B cell (primary cell): ENCODE data around the gene NAE1. TPM values are rescaled to one million over a fixed set of nuclear protein-coding genes. Genes with fewer than 3 reads are reported as not detected.

Source experiments
- ATAC-seq: fragments of 200-7000 bp; cut with Tn5 transposase; one replicate; pipeline ENCODE4 v1.10.0; 2021; ENCODE audit warnings: low read depth, mild to moderate bottlenecking, moderate number of reproducible peaks, moderate library complexity
- CTCF ChIA-PET: fragments of 350-600 bp; sonication (Branson Sonifier 250); formaldehyde crosslinking; loops from one replicate; lab custom pipeline; 2021; ENCODE audit warnings: antibody characterized with exemption, inconsistent platforms; lab: Charles Lee
- POLR2A ChIA-PET: fragments of 350-600 bp; sonication (Branson Sonifier 250); formaldehyde crosslinking; loops from one replicate; lab custom pipeline; 2021; ENCODE audit warnings: antibody characterized with exemption; lab: Charles Lee
- DNase-seq: peaks from one replicate; pipeline ENCODE4 v3.0.0; 2013
- H2AFZ ChIP-seq: 2 replicates; pipeline ENCODE4 v1.6.1; 2012; ENCODE audit warnings: mild to moderate bottlenecking, low read depth, low read length; ENCODE audit not compliant: insufficient read depth, poor library complexity, severe bottlenecking
- H3K27ac ChIP-seq, 2 donors: 1 replicate in 1 of 2; 2 replicates in 1 of 2; pipeline ENCODE4 v1.5.1; 2012 to 2013; ENCODE audit warnings: low read length in 2 of 2, mild to moderate bottlenecking in 2 of 2, moderate library complexity in 1 of 2
- H3K27me3 ChIP-seq, 4 experiments: fragments of 200-600 bp in 1 of 4; sonication (generic) in 1 of 4; replicated peaks in 1 of 4; 1 replicate in 2 of 4; 2 replicates in 2 of 4; pipeline versions ENCODE4 v1.6.1 to v1.7.0; 2013 to 2016; ENCODE audit warnings: low read length in 3 of 4, mild to moderate bottlenecking in 2 of 4, mixed read lengths in 1 of 4, moderate library complexity in 1 of 4; ENCODE audit not compliant: insufficient read depth in 4 of 4, control insufficient read depth in 3 of 4; ENCODE audit errors: control extremely low read depth in 1 of 4
- H3K36me3 ChIP-seq, 2 experiments: replicated peaks in 1 of 2; 1 replicate in 1 of 2; 2 replicates in 1 of 2; pipeline versions ENCODE4 v1.6.1 to v1.7.1; 2013; ENCODE audit warnings: low read length in 1 of 2; ENCODE audit not compliant: insufficient read depth in 2 of 2, control insufficient read depth in 1 of 2; ENCODE audit errors: control extremely low read depth in 1 of 2, extremely low read depth in 1 of 2
- H3K4me1 ChIP-seq, 2 donors: fragments of 200-600 bp in 1 of 2; sonication (generic) in 1 of 2; 1 replicate in 1 of 2; 2 replicates in 1 of 2; pipeline versions ENCODE4 v1.5.1 to v1.6.1; 2013 to 2017; ENCODE audit warnings: low read length in 2 of 2; ENCODE audit not compliant: control insufficient read depth in 2 of 2, insufficient read depth in 2 of 2
- H3K4me2 ChIP-seq: replicated peaks from 2 replicates; pipeline ENCODE3; 2012; ENCODE audit warnings: mild to moderate bottlenecking, low read depth, low read length; ENCODE audit not compliant: poor library complexity, severe bottlenecking
- H3K4me3 ChIP-seq, 5 experiments: fragments of 200-600 bp in 1 of 5; sonication (generic) in 1 of 5; 1 replicate in 3 of 5; 2 replicates in 2 of 5; pipeline versions ENCODE4 v1.5.1 to v1.7.0; 2011 to 2016; ENCODE audit warnings: low read length in 4 of 5, mild to moderate bottlenecking in 4 of 5, low read depth in 2 of 5, control low read depth in 1 of 5, moderate library complexity in 1 of 5; ENCODE audit not compliant: insufficient read depth in 1 of 5; ENCODE audit errors: control extremely low read depth in 1 of 5, extremely low read depth in 1 of 5
- H3K79me2 ChIP-seq: fragments of 200-600 bp; sonication (generic); one replicate; pipeline ENCODE4 v1.6.0; 2016; ENCODE audit warnings: low read length; ENCODE audit not compliant: control insufficient read depth, insufficient read depth
- H3K9ac ChIP-seq: fragments of 200-600 bp; sonication (generic); 2 replicates; pipeline ENCODE4 v1.6.1; 2017; ENCODE audit warnings: mild to moderate bottlenecking, low read length, moderate library complexity
- H3K9me3 ChIP-seq, 3 donors: one replicate each; pipeline versions ENCODE4 v1.6.1 to v1.7.1; 2013; ENCODE audit warnings: low read length in 2 of 3; ENCODE audit not compliant: control insufficient read depth in 2 of 3, insufficient read depth in 1 of 3; ENCODE audit errors: control extremely low read depth in 1 of 3
- H4K20me1 ChIP-seq: 2 replicates; pipeline ENCODE4 v1.6.0; 2012; ENCODE audit warnings: mild to moderate bottlenecking, low read length; ENCODE audit not compliant: insufficient read depth, control insufficient read depth, poor library complexity, severe bottlenecking
- H3K27ac Mint-ChIP-seq: one replicate; pipeline ENCODE4 v1.8.0; 2021; ENCODE audit warnings: mixed read lengths
- H3K27me3 Mint-ChIP-seq: one replicate; pipeline ENCODE4 v1.8.0; 2021; ENCODE audit warnings: mixed read lengths
- H3K4me1 Mint-ChIP-seq: one replicate; pipeline ENCODE4 v1.8.0; 2021; ENCODE audit warnings: mixed read lengths
- H3K4me3 Mint-ChIP-seq: one replicate; pipeline ENCODE4 v1.8.0; 2021; ENCODE audit warnings: mixed read lengths
- H3K9me3 Mint-ChIP-seq: one replicate; pipeline ENCODE4 v1.8.0; 2022; ENCODE audit warnings: mixed read lengths; ENCODE audit not compliant: insufficient read depth
- CTCF ChIP-seq: fragments of 200-600 bp; IDR thresholded peaks from one replicate; pipeline ENCODE4 v1.8.0; 2022; ENCODE audit warnings: antibody characterized with exemption, mild to moderate bottlenecking
- EZH2 ChIP-seq: IDR thresholded peaks from 2 replicates; pipeline ENCODE4 v1.6.1; 2012; ENCODE audit warnings: borderline replicate concordance, low read depth, mild to moderate bottlenecking, moderate library complexity, low read length; ENCODE audit not compliant: insufficient read depth, poor library complexity, severe bottlenecking
- WGBS: methylation state at CpG from one replicate; pipeline ENCODE4 v1.1.5; 2013; ENCODE audit warnings: missing lambda C conversion rate; ENCODE audit not compliant: insufficient coverage; 5-methylcytosine and 5-hydroxymethylcytosine counted together
- intact Hi-C: fragments of 100-400 bp; cut with micrococcal nuclease; formaldehyde crosslinking; loops from one replicate; pipeline ENCODE4 v1.10.0; 2022
- polyA plus RNA-seq: library from polyadenylated mRNA; depleted of rRNA; stranded (reverse); fragments of >200 nt; gene quantifications from 2 replicates; pipeline ENCODE4 v1.2.3, GENCODE V29; 2012
- total RNA-seq, 2 donors: library from RNA; stranded (reverse); fragments of 120-200 nt in 1 of 2; gene quantifications; 1 replicate in 1 of 2; 2 replicates in 1 of 2; pipeline versions ENCODE4 v1.2.3 to v1.2.4, GENCODE V29; 2013 to 2022

Gene NAE1
- total and polyA plus RNA-seq, 2 donors (not counting 1 experiment from before 2014, with no cell fraction given) = 19.3 to 57.6 TPM

- intact Hi-C loops = no loop called here
- no peak overlapping the region for H3K9ac ChIP-seq
- H3K9me3 ChIP-seq = no peaks in the 10 kb centered on the region
- no peak overlapping the region for H2AFZ ChIP-seq
- CTCF ChIA-PET = interaction anchor here (0.5 to 1.2 kb wide), 4 partner anchors 10 to 202 kb away, joined by 3 to 5 read pairs (median 3); no protein-coding TSS in a partner anchor
- Mint-ChIP-seq H3K27me3 (no peaks in the 10 kb centered on the region), H3K9me3 (no peaks in the 10 kb centered on the region), H3K27ac (no peak overlapping the region), H3K4me3 (no peak overlapping the region), H3K4me1 (peaks cover 13% of the 10 kb centered on the region)
- peaks cover under 1 to 6% of the 10 kb centered on the region in 2 donors for H3K4me1 ChIP-seq
- DNase-seq (no peak), ATAC-seq (no peak)
- WGBS = 100% methylated on average over 1 of the region's 4 CpGs
- POLR2A ChIA-PET = no interaction called here
- H3K79me2 ChIP-seq = peaks cover 15% of the 10 kb centered on the region
- peaks cover 15 to 52% of the 10 kb centered on the region in 2 experiments for H3K36me3 ChIP-seq
- no peak overlapping the region for H3K27ac ChIP-seq
- no peak overlapping the region for H3K4me2 ChIP-seq
- H3K4me3 ChIP-seq = no peak overlapping the region
- peaks cover 14% of the 10 kb centered on the region for H4K20me1 ChIP-seq
- TF ChIP-seq EZH2 = no peak
- no peak for TF ChIP-seq CTCF
- no peaks in the 10 kb centered on the region for H3K27me3 ChIP-seq
These were observed 6.8 kb downstream of the NAE1 start for GRCh38 chr16:66824006-66824405.

- Histone ChIP-seq H2AFZ (no peak overlapping the region), H3K27me3 (no peaks in the 10 kb centered on the region), H3K4me3 (no peak overlapping the region), H3K9ac (no peak overlapping the region), H3K9me3 (no peaks in the 10 kb centered on the region), H3K4me1 (no peaks in the 10 kb centered on the region), H4K20me1 (no peaks in the 10 kb centered on the region), H3K27ac (no peak overlapping the region), H3K4me2 (no peak overlapping the region), H3K79me2 (no peaks in the 10 kb centered on the region), H3K36me3 (peaks cover 18 to 45% of the 10 kb centered on the region in 2 experiments)
- DNase-seq (no peak), ATAC-seq (no peak)
- H3K27ac Mint-ChIP-seq = no peak overlapping the region
- H3K9me3 Mint-ChIP-seq = no peaks in the 10 kb centered on the region
- no peak for TF ChIP-seq CTCF
- no peak for TF ChIP-seq EZH2
- ChIA-PET CTCF (interaction anchor here (1.9 kb wide), 1 partner anchor 16 kb away, joined by 4 read pairs; the partner anchor contains the start of gene NAE1), POLR2A (no interaction called here)
- no peak overlapping the region for H3K4me3 Mint-ChIP-seq
- H3K4me1 Mint-ChIP-seq = no peaks in the 10 kb centered on the region
- 93% methylated on average over 2 of the region's 2 CpGs for whole genome bisulfite sequencing
- intact Hi-C loops = no loop called here
- H3K27me3 Mint-ChIP-seq = no peaks in the 10 kb centered on the region
These were observed 16.0 kb downstream of the NAE1 start for GRCh38 chr16:66814734-66815133.
